Measurements from ENCODE around the gene ATP9B. TPM values are rescaled to one million over a fixed set of nuclear protein-coding genes. Genes with fewer than 3 reads are reported as not detected.

ATP9B gene
- total RNA-seq, 3 donors from 2014 or later (not counting 1 experiment from before 2014, with no cell fraction given) = 66.0 to 78.9 (median 68.0) TPM

GRCh38 chr18:79318142-79318673 lies 249.0 kb downstream of the ATP9B start:
- 28% methylated on average over 9 of the region's 9 CpGs for WGBS (ENCODE audit: insufficient coverage)
- peaks cover 29 to 31% of the 10 kb centered on the region in 2 donors for H3K4me1 Mint-ChIP-seq
- intact Hi-C loops (cut with micrococcal nuclease) = no loop called here
- H3K4me3 ChIP-seq (ENCODE audit: low read length) = no peak overlapping the region
- peak overlapping the region; percentile 59 to 86 for H3K27ac Mint-ChIP-seq
- no peaks in the 10 kb centered on the region for H3K27me3 ChIP-seq (ENCODE audit: control insufficient read depth, insufficient read depth, low read length)
- H3K36me3 Mint-ChIP-seq = no peaks in the 10 kb centered on the region
- no peaks in the 10 kb centered on the region for H3K27me3 Mint-ChIP-seq (ENCODE audit: low read depth in 2 of 2)
- no peaks in the 10 kb centered on the region for H3K36me3 ChIP-seq (ENCODE audit: control insufficient read depth, insufficient read depth, low read length)
- ATAC-seq = peak; percentile 32 to 68 (median 46)
- peak overlapping the region; percentile 8 for H3K27ac ChIP-seq (ENCODE audit: low read length)
- H3K4me3 Mint-ChIP-seq = peak overlapping the region; percentile 63
- no peak for TF ChIP-seq CTCF (IDR thresholded peaks at IDR 0.05)
- peaks cover 4% of the 10 kb centered on the region for H3K9me3 ChIP-seq (ENCODE audit: control insufficient read depth, insufficient read depth, low read length)
- peaks cover 32% of the 10 kb centered on the region for H3K4me1 ChIP-seq (ENCODE audit: control insufficient read depth, insufficient read depth, low read length)
- peaks cover 3 to 6% of the 10 kb centered on the region in 2 donors for H3K9me3 Mint-ChIP-seq
- peak in 1 of 2 donors; percentile 23 for DNase-seq

GRCh38 chr18:79320216-79320850 lies 251.1 kb downstream of the ATP9B start:
- Mint-ChIP-seq H3K9me3 (peaks cover 3 to 6% of the 10 kb centered on the region in 2 donors), H3K27ac (no peak overlapping the region), H3K4me3 (no peak overlapping the region), H3K27me3 (ENCODE audit: low read depth in 2 of 2) (no peaks in the 10 kb centered on the region), H3K36me3 (no peaks in the 10 kb centered on the region), H3K4me1 (peaks cover 29 to 31% of the 10 kb centered on the region in 2 donors)
- intact Hi-C loops (cut with micrococcal nuclease) = no loop called here
- Histone ChIP-seq H3K36me3 (ENCODE audit: control insufficient read depth, insufficient read depth, low read length) (no peaks in the 10 kb centered on the region), H3K27ac (ENCODE audit: low read length) (no peak overlapping the region), H3K9me3 (ENCODE audit: control insufficient read depth, insufficient read depth, low read length) (peaks cover 4% of the 10 kb centered on the region), H3K27me3 (ENCODE audit: control insufficient read depth, insufficient read depth, low read length) (no peaks in the 10 kb centered on the region), H3K4me1 (ENCODE audit: control insufficient read depth, insufficient read depth, low read length) (peaks cover 32% of the 10 kb centered on the region), H3K4me3 (ENCODE audit: low read length) (no peak overlapping the region)
- no peak for TF ChIP-seq CTCF (IDR thresholded peaks at IDR 0.05)
- ATAC-seq (no peak), DNase-seq (no peak)
- 98% methylated on average over 13 of the region's 15 CpGs for WGBS (ENCODE audit: insufficient coverage)

GRCh38 chr18:79321625-79322405 lies 252.6 kb downstream of the ATP9B start:
- no peaks in the 10 kb centered on the region for H3K27me3 Mint-ChIP-seq (ENCODE audit: low read depth in 2 of 2)
- H3K4me1 ChIP-seq (ENCODE audit: control insufficient read depth, insufficient read depth, low read length) = peaks cover 41% of the 10 kb centered on the region
- no peak overlapping the region for H3K27ac ChIP-seq (ENCODE audit: low read length)
- intact Hi-C loops (cut with micrococcal nuclease) = no loop called here
- H3K9me3 ChIP-seq (ENCODE audit: control insufficient read depth, insufficient read depth, low read length) = no peaks in the 10 kb centered on the region
- H3K36me3 Mint-ChIP-seq = no peaks in the 10 kb centered on the region
- no peak overlapping the region for H3K27ac Mint-ChIP-seq
- WGBS (ENCODE audit: insufficient coverage) = 96% methylated on average over 17 of the region's 17 CpGs
- DNase-seq = no peak
- TF ChIP-seq CTCF (IDR thresholded peaks at IDR 0.05) = no peak
- peaks cover 0 to under 1% of the 10 kb centered on the region in 2 donors for H3K9me3 Mint-ChIP-seq
- no peaks in the 10 kb centered on the region for H3K36me3 ChIP-seq (ENCODE audit: control insufficient read depth, insufficient read depth, low read length)
- no peak overlapping the region for H3K4me3 Mint-ChIP-seq
- H3K27me3 ChIP-seq (ENCODE audit: control insufficient read depth, insufficient read depth, low read length) = no peaks in the 10 kb centered on the region
- no peak overlapping the region for H3K4me3 ChIP-seq (ENCODE audit: low read length)
- peaks cover 36 to 38% of the 10 kb centered on the region in 2 donors for H3K4me1 Mint-ChIP-seq
- ATAC-seq = no peak

Data from natural killer cell (primary cell).